Upper lobe of left lung (tissue), 4 donors: Measurements from ENCODE around the gene DNAJB5.

Experiments used
- POLR2AphosphoS5 ChIP-seq, 2 donors: sonication (generic); formaldehyde crosslinking; IDR thresholded peaks; one replicate each; pipeline ENCODE4 v1.5.1; 2017; ENCODE audit warnings: antibody characterized with exemption in 2 of 2
- TF ChIP-seq, protein P1 (sequence below), 6 experiments: fragments of 450-650 bp in 4 of 6; fragments of 200-600 bp in 2 of 6; sonication (generic) in 2 of 6; IDR thresholded peaks; one replicate each; pipeline ENCODE4 v1.5.1; 2016 to 2019; ENCODE audit warnings: antibody characterized with exemption in 6 of 6

DNA sequence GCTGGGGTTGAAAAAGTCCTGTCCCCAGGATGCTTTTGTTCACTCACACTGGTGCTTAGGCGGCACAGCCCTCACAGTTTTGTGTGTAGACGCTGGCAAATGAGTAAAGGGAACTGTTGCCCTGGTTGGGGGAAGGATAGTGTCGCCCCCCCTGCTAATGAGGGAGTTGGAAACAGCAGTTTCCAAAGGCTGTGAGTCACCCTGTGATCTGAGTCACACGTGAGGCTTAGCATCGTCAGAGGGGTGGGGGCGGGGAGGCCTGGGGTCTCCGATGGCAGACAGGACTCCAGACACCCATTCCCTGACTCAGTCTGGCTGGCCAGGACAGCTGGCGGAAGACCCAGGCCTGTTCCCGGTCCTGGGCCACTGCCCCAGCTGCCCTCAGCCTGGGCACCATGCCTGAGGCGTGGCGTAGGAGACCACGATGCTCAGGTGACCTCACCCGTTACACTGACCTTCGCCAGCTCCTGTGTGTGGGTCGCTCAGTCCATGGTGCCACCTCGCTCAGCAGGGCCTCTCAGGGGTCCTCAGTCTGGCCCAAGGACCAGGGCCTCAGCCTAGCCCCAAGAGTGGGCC, 2.9 kb downstream of the DNAJB5 start:
- TF ChIP-seq, protein P1, sequence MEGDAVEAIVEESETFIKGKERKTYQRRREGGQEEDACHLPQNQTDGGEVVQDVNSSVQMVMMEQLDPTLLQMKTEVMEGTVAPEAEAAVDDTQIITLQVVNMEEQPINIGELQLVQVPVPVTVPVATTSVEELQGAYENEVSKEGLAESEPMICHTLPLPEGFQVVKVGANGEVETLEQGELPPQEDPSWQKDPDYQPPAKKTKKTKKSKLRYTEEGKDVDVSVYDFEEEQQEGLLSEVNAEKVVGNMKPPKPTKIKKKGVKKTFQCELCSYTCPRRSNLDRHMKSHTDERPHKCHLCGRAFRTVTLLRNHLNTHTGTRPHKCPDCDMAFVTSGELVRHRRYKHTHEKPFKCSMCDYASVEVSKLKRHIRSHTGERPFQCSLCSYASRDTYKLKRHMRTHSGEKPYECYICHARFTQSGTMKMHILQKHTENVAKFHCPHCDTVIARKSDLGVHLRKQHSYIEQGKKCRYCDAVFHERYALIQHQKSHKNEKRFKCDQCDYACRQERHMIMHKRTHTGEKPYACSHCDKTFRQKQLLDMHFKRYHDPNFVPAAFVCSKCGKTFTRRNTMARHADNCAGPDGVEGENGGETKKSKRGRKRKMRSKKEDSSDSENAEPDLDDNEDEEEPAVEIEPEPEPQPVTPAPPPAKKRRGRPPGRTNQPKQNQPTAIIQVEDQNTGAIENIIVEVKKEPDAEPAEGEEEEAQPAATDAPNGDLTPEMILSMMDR (IDR thresholded peaks at IDR 0.05) = no peak
- TF ChIP-seq POLR2AphosphoS5 (IDR thresholded peaks at IDR 0.05) = no peak
